Smooth muscle cell (in vitro differentiated cells): ENCODE results near the gene WDR27. TPM values are rescaled to one million over a fixed set of nuclear protein-coding genes. Genes with fewer than 3 reads are reported as not detected.

ENCODE experiments used
- DNase-seq: peaks from one replicate; lab custom pipeline; 2025; ENCODE audit not compliant: unreplicated experiment; lab: John Stamatoyannopoulos, UW
- H2AFZ ChIP-seq: fragments of 200-600 bp; sonication (generic); 2 replicates; pipeline ENCODE4 v1.6.0; 2016; ENCODE audit warnings: antibody characterized with exemption, low read depth, mild to moderate bottlenecking
- H3F3A ChIP-seq: fragments of 200-600 bp; sonication (generic); 2 replicates; pipeline ENCODE4 v1.6.0; 2017; ENCODE audit warnings: antibody characterized with exemption, low read depth
- H3K27ac ChIP-seq: fragments of 200-600 bp; sonication (generic); 2 replicates; pipeline ENCODE4 v1.5.1; 2016; ENCODE audit warnings: low read depth, mild to moderate bottlenecking
- H3K27me3 ChIP-seq: fragments of 200-600 bp; sonication (generic); 2 replicates; pipeline ENCODE4 v1.6.1; 2016; ENCODE audit warnings: low read depth, mild to moderate bottlenecking
- H3K36me3 ChIP-seq: fragments of 200-600 bp; sonication (generic); 2 replicates; pipeline ENCODE4 v1.5.1; 2016; ENCODE audit warnings: low read depth
- H3K4me1 ChIP-seq: fragments of 200-600 bp; sonication (generic); 2 replicates; pipeline ENCODE4 v1.5.1; 2016; ENCODE audit warnings: low read depth
- H3K4me2 ChIP-seq: fragments of 200-600 bp; sonication (generic); 2 replicates; pipeline ENCODE4 v1.6.0; 2016; ENCODE audit warnings: mild to moderate bottlenecking
- H3K4me3 ChIP-seq: fragments of 200-600 bp; sonication (generic); 2 replicates; pipeline ENCODE4 v1.5.1; 2016; ENCODE audit warnings: mild to moderate bottlenecking
- H3K79me2 ChIP-seq: fragments of 200-600 bp; sonication (generic); 2 replicates; pipeline ENCODE4 v1.6.0; 2016; ENCODE audit warnings: low read depth, mild to moderate bottlenecking
- H3K9ac ChIP-seq: fragments of 200-600 bp; sonication (generic); 2 replicates; pipeline ENCODE4 v1.6.0; 2016; ENCODE audit warnings: low read depth
- H3K9me3 ChIP-seq: fragments of 200-600 bp; sonication (generic); replicated peaks from 2 replicates; pipeline ENCODE4 v1.5.1; 2016; ENCODE audit warnings: low read depth
- H4K20me1 ChIP-seq: fragments of 200-600 bp; sonication (generic); 2 replicates; pipeline ENCODE4 v1.6.0; 2016; ENCODE audit warnings: low read depth
- CTCF ChIP-seq: fragments of 200-600 bp; sonication (generic); IDR thresholded peaks from 2 replicates; pipeline ENCODE4 v1.5.1; 2017; ENCODE audit warnings: borderline replicate concordance, mild to moderate bottlenecking, antibody characterized with exemption; ENCODE audit not compliant: insufficient read depth, poor library complexity, severe bottlenecking
- WGBS: methylation state at CpG from one replicate; pipeline ENCODE4 v1.1.7; 2016; ENCODE audit warnings: low lambda C conversion rate; 5-methylcytosine and 5-hydroxymethylcytosine counted together
- polyA plus RNA-seq: library from polyadenylated mRNA; unstranded; fragments of >200 nt; fragmentation: Nextera tagmentation; extraction: Ambion mirVana; gene quantifications from 2 replicates; pipeline ENCODE4 v1.2.1, GENCODE V29; 2016
- total RNA-seq: library from RNA; depleted of rRNA; stranded (reverse); fragments of >200 nt; gene quantifications from 2 replicates; pipeline ENCODE4 v1.2.3, GENCODE V29; 2014

Gene WDR27
- total and polyA plus RNA-seq, 2 experiments from 2014 or later: 26.0 to 47.0 TPM

GRCh38 chr6:169671563-169671962 lies 30.3 kb downstream of the WDR27 start:
- Histone ChIP-seq H3K27me3 (no peaks in the 10 kb centered on the region), H3K4me2 (no peak overlapping the region), H4K20me1 (no peaks in the 10 kb centered on the region), H3K27ac (no peak overlapping the region), H2AFZ (no peak overlapping the region), H3K9me3 (no peaks in the 10 kb centered on the region), H3K79me2 (no peaks in the 10 kb centered on the region), H3F3A (no peaks in the 10 kb centered on the region), H3K4me1 (no peaks in the 10 kb centered on the region), H3K4me3 (no peak overlapping the region), H3K36me3 (peaks cover 8% of the 10 kb centered on the region), H3K9ac (no peak overlapping the region)
- TF ChIP-seq CTCF: no peak
- 98% methylated on average over 5 of the region's 5 CpGs for WGBS
- no peak for DNase-seq

- TF ChIP-seq CTCF: no peak
- no peak for DNase-seq
- H3F3A ChIP-seq: no peaks in the 10 kb centered on the region
- peaks cover 8% of the 10 kb centered on the region for H3K36me3 ChIP-seq
- H3K4me1 ChIP-seq: no peaks in the 10 kb centered on the region
- H3K9ac ChIP-seq: no peak overlapping the region
- no peaks in the 10 kb centered on the region for H3K9me3 ChIP-seq
- no peaks in the 10 kb centered on the region for H4K20me1 ChIP-seq
- H2AFZ ChIP-seq: no peak overlapping the region
- H3K27me3 ChIP-seq: no peaks in the 10 kb centered on the region
- H3K27ac ChIP-seq: no peak overlapping the region
- no peaks in the 10 kb centered on the region for H3K79me2 ChIP-seq
- H3K4me2 ChIP-seq: no peak overlapping the region
- no peak overlapping the region for H3K4me3 ChIP-seq
- WGBS: 87% methylated on average over 7 of the region's 7 CpGs
These were observed 31.9 kb downstream of the WDR27 start for GRCh38 chr6:169669889-169670288.

GRCh38 chr6:169669147-169669546 lies 32.7 kb downstream of the WDR27 start:
- H3K4me3 ChIP-seq: no peak overlapping the region
- 94% methylated on average over 6 of the region's 6 CpGs for WGBS
- peaks cover 8% of the 10 kb centered on the region for H3K36me3 ChIP-seq
- H3K27me3 ChIP-seq: no peaks in the 10 kb centered on the region
- no peak for TF ChIP-seq CTCF
- no peak overlapping the region for H3K27ac ChIP-seq
- no peak overlapping the region for H2AFZ ChIP-seq
- H3K4me1 ChIP-seq: no peaks in the 10 kb centered on the region
- no peaks in the 10 kb centered on the region for H3F3A ChIP-seq
- no peaks in the 10 kb centered on the region for H3K9me3 ChIP-seq
- H4K20me1 ChIP-seq: no peaks in the 10 kb centered on the region
- H3K4me2 ChIP-seq: no peak overlapping the region
- H3K79me2 ChIP-seq: no peaks in the 10 kb centered on the region
- no peak overlapping the region for H3K9ac ChIP-seq
- DNase-seq: no peak

GRCh38 chr6:169668203-169668847 lies 33.5 kb downstream of the WDR27 start:
- Histone ChIP-seq H3K27ac (no peak overlapping the region), H3K4me3 (no peak overlapping the region), H3K4me1 (no peaks in the 10 kb centered on the region), H3K4me2 (no peak overlapping the region), H3K27me3 (no peaks in the 10 kb centered on the region), H3K36me3 (peaks cover 8% of the 10 kb centered on the region), H3F3A (no peaks in the 10 kb centered on the region), H3K9me3 (no peaks in the 10 kb centered on the region), H3K9ac (no peak overlapping the region), H3K79me2 (no peaks in the 10 kb centered on the region), H4K20me1 (no peaks in the 10 kb centered on the region), H2AFZ (no peak overlapping the region)
- TF ChIP-seq CTCF: no peak
- DNase-seq: no peak
- 89% methylated on average over 15 of the region's 15 CpGs for WGBS
